Measurements from ENCODE around the gene PCDHB11.
"Not testable (repeated sequence)": the region's sequence is repeated elsewhere in the genome, so short reads cannot be mapped to it uniquely, and the experiment has no call there.

The PCDHB11 gene

GRCh38 chr5:141186897-141187512, 12.4 kb upstream of the PCDHB11 start, which contains the start of gene PCDHB9:
Gene PCDHB9, plus strand, starts transcription at chr5:141187161. Its CDS starts 158 bp downstream, at chr5:141187319.
- no peak for DNase-seq (ENCODE audit: low read depth, low spot score)

DNA sequence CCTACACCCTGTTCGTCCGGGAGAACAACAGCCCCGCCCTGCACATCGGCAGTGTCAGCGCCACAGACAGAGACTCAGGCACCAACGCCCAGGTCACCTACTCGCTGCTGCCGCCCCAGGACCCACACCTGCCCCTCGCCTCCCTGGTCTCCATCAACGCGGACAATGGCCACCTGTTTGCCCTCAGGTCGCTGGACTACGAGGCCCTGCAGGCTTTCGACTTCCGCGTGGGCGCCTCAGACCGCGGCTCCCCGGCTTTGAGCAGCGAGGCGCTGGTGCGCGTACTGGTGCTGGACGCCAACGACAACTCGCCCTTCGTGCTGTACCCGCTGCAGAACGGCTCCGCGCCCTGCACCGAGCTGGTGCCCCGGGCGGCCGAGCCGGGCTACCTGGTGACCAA, 10.7 kb upstream of the PCDHB11 start:
- not testable (repeated sequence) for DNase-seq (ENCODE audit: low read depth, low spot score)

DNA sequence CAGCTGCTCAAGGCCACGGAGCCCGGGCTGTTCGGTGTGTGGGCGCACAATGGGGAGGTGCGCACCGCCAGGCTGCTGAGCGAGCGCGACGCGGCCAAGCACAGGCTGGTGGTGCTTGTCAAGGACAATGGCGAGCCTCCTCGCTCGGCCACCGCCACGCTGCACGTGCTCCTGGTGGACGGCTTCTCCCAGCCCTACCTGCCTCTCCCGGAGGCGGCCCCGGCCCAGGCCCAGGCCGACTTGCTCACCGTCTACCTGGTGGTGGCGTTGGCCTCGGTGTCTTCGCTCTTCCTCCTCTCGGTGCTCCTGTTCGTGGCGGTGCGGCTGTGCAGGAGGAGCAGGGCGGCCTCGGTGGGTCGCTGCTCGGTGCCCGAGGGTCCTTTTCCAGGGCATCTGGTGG, 10.3 kb upstream of the PCDHB11 start:
- not testable (repeated sequence) for DNase-seq (ENCODE audit: low read depth, low spot score)

- no peak for DNase-seq (ENCODE audit: low read depth, low spot score)
Measured at GRCh38 chr5:141192110-141192725, 7.2 kb upstream of the PCDHB11 start, which contains the start of gene PCDHB10. Gene PCDHB10, plus strand, starts transcription at chr5:141192353. Its CDS starts 200 bp downstream, at chr5:141192553.

GRCh38 chr5:141194332-141194731, 5.1 kb upstream of the PCDHB11 start:
- not testable (repeated sequence) for DNase-seq (ENCODE audit: low read depth, low spot score)

DNA sequence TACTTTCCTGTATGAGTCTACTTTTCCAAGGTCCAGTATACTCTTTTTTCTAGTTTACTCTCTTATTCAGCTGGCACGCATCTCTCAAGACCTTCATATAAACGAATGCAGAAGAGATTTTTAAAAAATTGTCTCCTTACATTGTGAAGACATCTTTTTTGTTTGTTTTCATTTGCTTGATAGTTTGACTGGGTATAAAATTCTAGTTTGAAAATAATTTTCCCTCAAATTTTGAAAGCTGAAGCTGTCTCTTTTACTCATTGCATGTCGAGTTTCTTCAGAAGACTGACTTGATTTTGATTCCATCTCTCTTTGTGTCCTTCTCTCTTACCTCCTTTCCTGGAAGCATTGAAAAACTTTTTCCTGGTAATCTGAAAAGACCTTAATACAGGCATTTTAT, 3.1 kb upstream of the PCDHB11 start:
- DNase-seq (ENCODE audit: low read depth, low spot score), result no peak

DNA sequence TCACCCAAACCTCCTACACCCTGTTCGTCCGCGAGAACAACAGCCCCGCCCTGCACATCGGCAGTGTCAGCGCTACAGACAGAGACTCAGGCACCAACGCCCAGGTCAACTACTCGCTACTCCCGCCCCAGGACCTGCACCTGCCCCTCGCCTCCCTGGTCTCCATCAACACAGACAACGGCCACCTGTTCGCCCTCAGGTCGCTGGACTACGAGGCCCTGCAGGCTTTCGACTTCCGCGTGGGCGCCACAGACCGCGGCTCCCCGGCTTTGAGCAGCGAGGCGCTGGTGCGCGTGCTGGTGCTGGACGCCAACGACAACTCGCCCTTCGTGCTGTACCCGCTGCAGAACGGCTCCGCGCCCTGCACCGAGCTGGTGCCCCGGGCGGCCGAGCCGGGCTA, 1.7 kb downstream of the PCDHB11 start:
- not testable (repeated sequence) for DNase-seq (ENCODE audit: low read depth, low spot score)

- DNase-seq (ENCODE audit: low read depth, low spot score), result not testable (repeated sequence)
Measured at GRCh38 chr5:141201646-141202045, 2.2 kb downstream of the PCDHB11 start.

GRCh38 chr5:141208478-141208877, 9.1 kb downstream of the PCDHB11 start, which contains the start of gene PCDHB12:
Gene PCDHB12, plus strand, starts transcription at chr5:141208719. Its CDS starts 189 bp downstream, at chr5:141208908.
- no peak for DNase-seq (ENCODE audit: low read depth, low spot score)

- not testable (repeated sequence) for DNase-seq (ENCODE audit: low read depth, low spot score)
Measured at GRCh38 chr5:141210281-141210680, 10.9 kb downstream of the PCDHB11 start.

DNA sequence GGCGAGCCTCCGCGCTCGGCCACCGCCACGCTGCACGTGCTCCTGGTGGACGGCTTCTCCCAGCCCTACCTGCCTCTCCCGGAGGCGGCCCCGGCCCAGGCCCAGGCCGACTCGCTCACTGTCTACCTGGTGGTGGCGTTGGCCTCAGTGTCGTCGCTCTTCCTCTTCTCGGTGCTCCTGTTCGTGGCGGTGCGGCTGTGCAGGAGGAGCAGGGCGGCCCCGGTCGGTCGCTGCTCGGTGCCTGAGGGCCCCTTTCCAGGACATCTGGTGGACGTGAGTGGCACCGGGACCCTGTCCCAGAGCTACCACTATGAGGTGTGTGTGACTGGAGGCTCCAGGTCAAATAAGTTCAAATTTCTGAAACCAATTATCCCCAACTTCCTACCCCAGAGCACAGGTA, 11.4 kb downstream of the PCDHB11 start:
- DNase-seq (ENCODE audit: low read depth, low spot score), result not testable (repeated sequence)

GRCh38 chr5:141213656-141214339, 14.4 kb downstream of the PCDHB11 start, which contains the start of gene PCDHB13:
Gene PCDHB13, plus strand, starts transcription at chr5:141213919. Its CDS starts 205 bp downstream, at chr5:141214124.
- not testable (repeated sequence) for DNase-seq (ENCODE audit: low read depth, low spot score)

- DNase-seq (ENCODE audit: low read depth, low spot score), result not testable (repeated sequence)
Measured at GRCh38 chr5:141214583-141214982, 15.2 kb downstream of the PCDHB11 start.

DNA sequence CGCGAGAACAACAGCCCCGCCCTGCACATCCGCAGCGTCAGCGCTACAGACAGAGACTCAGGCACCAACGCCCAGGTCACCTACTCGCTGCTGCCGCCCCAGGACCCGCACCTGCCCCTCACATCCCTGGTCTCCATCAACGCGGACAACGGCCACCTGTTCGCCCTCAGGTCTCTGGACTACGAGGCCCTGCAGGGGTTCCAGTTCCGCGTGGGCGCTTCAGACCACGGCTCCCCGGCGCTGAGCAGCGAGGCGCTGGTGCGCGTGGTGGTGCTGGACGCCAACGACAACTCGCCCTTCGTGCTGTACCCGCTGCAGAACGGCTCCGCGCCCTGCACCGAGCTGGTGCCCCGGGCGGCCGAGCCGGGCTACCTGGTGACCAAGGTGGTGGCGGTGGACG, 16.1 kb downstream of the PCDHB11 start:
- not testable (repeated sequence) for DNase-seq (ENCODE audit: low read depth, low spot score)

GRCh38 chr5:141216035-141216434, 16.6 kb downstream of the PCDHB11 start:
- DNase-seq (ENCODE audit: low read depth, low spot score), result not testable (repeated sequence)

DNA sequence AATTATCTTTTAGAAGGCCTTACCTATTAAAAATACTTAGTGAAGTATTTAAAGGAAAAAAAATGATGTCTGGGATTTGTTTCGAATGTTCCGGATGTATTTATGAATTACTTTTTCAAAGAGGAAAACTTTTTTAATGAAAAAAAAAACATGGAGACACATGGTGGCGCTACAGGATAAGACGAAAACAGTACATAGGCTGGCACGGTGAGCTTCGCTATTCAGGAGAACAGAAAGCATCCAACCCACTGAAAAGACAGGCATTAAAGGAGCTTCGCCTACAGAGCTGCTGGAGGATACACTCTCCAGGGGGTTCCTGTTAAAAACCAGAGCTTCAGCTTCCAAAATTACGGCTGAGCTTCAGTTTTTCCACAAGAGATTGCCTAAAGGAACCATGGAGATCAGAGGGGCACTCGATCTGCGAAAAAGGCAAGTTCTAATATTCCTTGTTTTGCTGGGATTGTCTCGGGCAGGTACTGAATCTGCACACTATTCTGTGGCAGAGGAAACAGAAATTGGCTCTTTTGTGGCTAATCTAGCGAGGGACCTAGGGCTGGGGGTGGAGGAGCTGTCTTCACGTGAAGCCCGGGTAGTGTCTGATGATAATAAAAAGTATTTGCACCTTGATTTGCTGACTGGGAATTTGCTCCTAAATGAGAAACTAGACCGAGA, 23.8 kb downstream of the PCDHB11 start, which contains the start of gene PCDHB14:
TSS of gene PCDHB14 (plus strand) at position 232 of the 672 bp plus-strand sequence. CDS start at position 395, 163 bp downstream.
- DNase-seq (ENCODE audit: low read depth, low spot score), result no peak

DNA sequence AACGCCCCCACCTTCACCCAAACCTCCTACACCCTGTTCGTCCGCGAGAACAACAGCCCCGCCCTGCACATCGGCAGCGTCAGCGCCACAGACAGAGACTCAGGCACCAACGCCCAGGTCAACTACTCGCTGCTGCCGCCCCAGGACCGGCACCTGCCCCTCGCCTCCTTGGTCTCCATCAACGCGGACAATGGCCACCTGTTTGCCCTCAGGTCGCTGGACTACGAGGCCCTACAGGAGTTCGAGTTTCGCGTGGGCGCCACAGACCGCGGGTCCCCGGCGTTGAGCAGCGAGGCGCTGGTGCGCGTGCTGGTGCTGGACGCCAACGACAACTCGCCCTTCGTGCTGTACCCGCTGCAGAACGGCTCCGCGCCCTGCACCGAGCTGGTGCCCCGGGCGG, 25.4 kb downstream of the PCDHB11 start:
- not testable (repeated sequence) for DNase-seq (ENCODE audit: low read depth, low spot score)

GRCh38 chr5:141225421-141225820, 26.0 kb downstream of the PCDHB11 start:
- DNase-seq (ENCODE audit: low read depth, low spot score), result not testable (repeated sequence)

DNA sequence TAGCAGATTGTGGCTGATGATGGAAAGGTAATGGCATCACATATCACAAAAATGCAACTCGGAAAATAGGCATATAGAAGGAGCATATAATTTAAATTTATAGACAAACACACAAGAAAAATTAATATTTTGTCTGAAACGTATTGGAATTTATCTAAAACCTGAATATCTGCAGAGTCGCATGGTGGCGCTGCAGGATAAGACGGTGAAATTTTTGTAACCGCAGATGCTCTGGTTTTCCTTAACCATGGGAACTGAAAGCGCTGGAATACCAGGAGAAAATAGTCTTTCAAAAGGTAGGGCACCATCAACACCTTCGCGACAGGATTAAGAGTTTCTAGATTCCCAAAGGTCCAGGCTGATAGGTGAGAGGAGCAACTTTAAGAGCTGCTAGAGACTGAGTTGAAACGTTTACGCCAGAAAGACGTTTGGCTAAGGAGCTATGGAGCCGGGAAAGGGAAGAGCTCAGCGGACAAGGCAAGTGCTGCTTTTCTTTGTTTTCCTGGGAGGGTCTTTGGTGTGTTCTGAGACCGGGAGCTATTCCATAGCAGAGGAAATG, 34.8 kb downstream of the PCDHB11 start:
- DNase-seq (ENCODE audit: low read depth, low spot score), result no peak

DNA sequence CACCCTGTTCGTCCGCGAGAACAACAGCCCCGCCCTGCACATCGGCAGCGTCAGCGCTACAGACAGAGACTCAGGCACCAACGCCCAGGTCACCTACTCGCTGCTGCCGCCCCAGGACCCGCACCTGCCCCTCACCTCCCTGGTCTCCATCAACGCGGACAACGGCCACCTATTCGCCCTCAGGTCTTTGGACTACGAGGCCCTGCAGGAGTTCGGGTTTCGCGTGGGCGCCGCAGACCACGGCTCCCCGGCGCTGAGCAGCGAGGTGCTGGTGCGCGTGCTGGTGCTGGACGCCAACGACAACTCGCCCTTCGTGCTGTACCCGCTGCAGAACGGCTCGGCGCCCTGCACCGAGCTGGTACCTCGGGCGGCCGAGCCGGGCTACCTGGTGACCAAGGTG, 36.5 kb downstream of the PCDHB11 start:
- not testable (repeated sequence) for DNase-seq (ENCODE audit: low read depth, low spot score)
